Mucosa of rectum (tissue), 2 donors: ENCODE measurements around the gene L1CAM.

Source experiments
- H3K27ac ChIP-seq, 2 donors: one replicate each; pipeline ENCODE4 v1.7.0; 2013; ENCODE audit warnings: inconsistent platforms in 2 of 2, low read depth in 2 of 2, low read length in 2 of 2
- H3K27me3 ChIP-seq, 2 donors: one replicate each; pipeline ENCODE4 v1.7.0; 2013; ENCODE audit warnings: low read length in 2 of 2; ENCODE audit not compliant: control insufficient read depth in 2 of 2, insufficient read depth in 2 of 2
- H3K36me3 ChIP-seq, 2 donors: one replicate each; pipeline ENCODE4 v1.7.0; 2013; ENCODE audit warnings: low read length in 2 of 2; ENCODE audit not compliant: control insufficient read depth in 2 of 2, insufficient read depth in 2 of 2
- H3K4me1 ChIP-seq, 2 donors: one replicate each; pipeline ENCODE4 v1.7.0; 2013; ENCODE audit warnings: low read length in 2 of 2, mild to moderate bottlenecking in 1 of 2; ENCODE audit not compliant: control insufficient read depth in 2 of 2, insufficient read depth in 2 of 2
- H3K4me3 ChIP-seq, 2 donors: one replicate each; pipeline ENCODE4 v1.7.0; 2013; ENCODE audit warnings: low read length in 2 of 2
- H3K9ac ChIP-seq, 2 donors: one replicate each; pipeline ENCODE4 v1.7.0; 2013; ENCODE audit warnings: low read length in 2 of 2, low read depth in 1 of 2, mild to moderate bottlenecking in 1 of 2
- H3K9me3 ChIP-seq, 2 donors: one replicate each; pipeline ENCODE4 v1.7.0; 2013; ENCODE audit warnings: low read length in 2 of 2; ENCODE audit not compliant: control insufficient read depth in 2 of 2
- donor health status: healthy.
- donor health status: Normal muscosa, but diverticular disease.

The L1CAM gene

DNA sequence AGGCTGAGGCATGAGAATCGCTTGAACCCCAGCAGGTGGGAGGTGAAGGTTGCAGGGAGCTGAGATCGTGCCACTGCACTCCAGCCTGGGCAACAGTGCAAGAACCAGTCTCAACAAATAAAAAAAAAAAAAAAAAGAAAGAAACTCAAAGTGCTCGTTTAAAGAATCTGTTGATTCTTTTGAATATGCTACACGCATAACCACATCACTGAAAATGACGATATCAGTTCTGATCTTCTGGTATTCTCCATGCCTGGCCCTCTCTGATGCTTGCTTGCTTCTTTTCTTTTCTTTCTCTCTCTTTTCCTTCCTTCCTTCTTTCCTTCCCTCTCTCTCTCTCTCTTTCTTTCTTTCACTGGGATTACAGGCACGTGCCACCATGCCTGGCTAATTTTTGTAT lies 25.8 kb upstream of the L1CAM start:
- no peak overlapping the region for H3K27ac ChIP-seq
- H3K9ac ChIP-seq, result no peak overlapping the region
- H3K4me3 ChIP-seq, result no peak overlapping the region
- peaks cover 0 to 3% of the 10 kb centered on the region in 2 donors for H3K27me3 ChIP-seq
- no peaks in the 10 kb centered on the region for H3K4me1 ChIP-seq
- H3K36me3 ChIP-seq, result peaks cover 0 to 3% of the 10 kb centered on the region in 2 donors
- no peaks in the 10 kb centered on the region for H3K9me3 ChIP-seq

DNA sequence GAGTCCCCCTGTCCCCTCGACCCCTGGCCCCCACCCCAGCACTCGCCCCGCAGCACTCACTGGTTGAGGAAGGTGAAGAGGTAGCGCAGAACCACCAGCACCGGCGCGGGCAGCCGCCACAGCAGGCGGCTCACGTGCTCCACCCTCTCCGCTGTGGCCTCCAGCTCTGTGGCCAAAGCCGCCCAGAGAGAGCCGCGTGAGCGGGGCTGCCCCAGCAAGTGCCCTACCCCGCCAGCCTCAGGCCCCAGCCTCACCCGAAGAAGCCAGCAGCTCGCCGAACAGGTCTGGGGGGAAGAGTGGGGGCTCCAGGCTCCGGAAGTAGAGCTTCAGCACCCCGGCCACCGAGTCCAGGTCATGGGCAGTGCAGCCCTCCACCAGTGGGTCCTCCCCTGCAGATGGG lies 24.5 kb upstream of the L1CAM start:
- no peaks in the 10 kb centered on the region for H3K9me3 ChIP-seq
- H3K27me3 ChIP-seq, result peaks cover 0 to 3% of the 10 kb centered on the region in 2 donors
- H3K27ac ChIP-seq, result no peak overlapping the region
- no peaks in the 10 kb centered on the region for H3K4me1 ChIP-seq
- H3K9ac ChIP-seq, result no peak overlapping the region
- no peak overlapping the region for H3K4me3 ChIP-seq
- peaks cover 0 to 3% of the 10 kb centered on the region in 2 donors for H3K36me3 ChIP-seq

DNA sequence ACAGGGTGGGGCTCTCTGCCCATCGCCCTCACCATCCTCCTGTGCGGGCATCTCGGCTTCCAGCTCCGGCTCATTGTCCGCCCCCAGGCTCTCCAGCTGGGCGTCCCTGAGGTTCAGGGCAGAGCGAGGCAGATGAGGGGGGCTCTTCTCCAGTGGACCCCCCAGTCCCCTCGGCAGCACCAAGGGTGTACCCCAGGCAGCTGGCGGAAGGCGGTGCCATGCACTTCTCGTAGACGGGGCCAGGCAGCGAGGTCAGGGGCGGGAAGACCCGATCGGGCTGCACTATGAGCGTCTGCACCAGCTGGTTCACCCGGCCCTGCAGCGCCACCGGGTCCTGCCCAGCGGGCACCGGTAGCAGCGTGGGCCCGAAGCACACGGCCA lies 24.0 kb upstream of the L1CAM start:
- H3K27me3 ChIP-seq, result peaks cover 0 to 3% of the 10 kb centered on the region in 2 donors
- H3K36me3 ChIP-seq, result peaks cover 0 to 3% of the 10 kb centered on the region in 2 donors
- no peaks in the 10 kb centered on the region for H3K4me1 ChIP-seq
- no peak overlapping the region for H3K4me3 ChIP-seq
- no peak overlapping the region for H3K9ac ChIP-seq
- H3K9me3 ChIP-seq, result no peaks in the 10 kb centered on the region
- no peak overlapping the region for H3K27ac ChIP-seq

DNA sequence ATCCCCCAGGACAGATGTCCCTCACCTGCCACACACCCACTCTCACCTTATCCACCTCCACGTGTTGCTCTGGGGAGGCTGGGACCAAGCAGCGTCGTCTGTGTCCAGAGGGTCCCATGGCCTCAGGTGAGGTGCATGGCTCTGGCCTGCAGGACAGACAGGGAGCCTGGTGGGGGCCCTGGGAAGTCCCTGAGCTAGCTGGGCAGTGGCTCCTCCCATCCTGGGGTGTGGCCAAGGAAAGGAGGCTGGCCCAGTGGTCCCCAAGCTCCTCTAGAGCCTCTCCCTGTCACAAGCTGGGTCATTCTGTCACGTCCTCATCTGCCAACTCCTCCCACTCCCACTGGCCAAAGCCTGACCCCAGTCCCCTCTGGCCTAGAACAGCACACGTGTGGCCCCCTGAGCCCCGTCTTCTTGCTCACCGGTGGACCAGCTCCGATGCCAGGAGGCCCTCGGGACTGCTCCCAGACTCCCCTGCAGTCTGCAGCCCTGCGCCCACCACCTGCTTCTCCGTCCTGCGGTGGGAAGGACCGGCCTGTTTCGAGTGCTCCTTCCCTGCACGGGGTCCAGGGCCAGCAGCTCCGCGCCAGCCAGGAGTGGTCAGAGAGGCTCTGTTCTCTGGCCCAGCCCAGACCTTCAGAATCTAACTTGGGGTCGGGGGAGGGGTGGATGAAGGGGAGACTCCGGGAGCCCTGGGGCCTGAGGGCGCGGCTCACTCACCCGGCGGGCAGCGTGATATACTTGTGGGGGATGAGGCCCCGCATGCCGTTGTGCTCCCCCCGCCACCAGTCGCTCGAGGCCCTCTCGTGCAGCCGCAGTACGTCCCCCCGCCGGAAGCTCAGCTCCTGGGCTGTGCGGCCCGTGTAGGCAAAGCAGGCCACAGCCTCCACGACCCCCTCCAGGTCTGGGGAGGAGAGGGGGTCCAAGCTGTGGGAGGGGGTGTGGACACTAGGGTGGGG lies 23.3 kb upstream of the L1CAM start:
- H3K9me3 ChIP-seq, result no peaks in the 10 kb centered on the region
- no peak overlapping the region for H3K9ac ChIP-seq
- peaks cover 0 to 3% of the 10 kb centered on the region in 2 donors for H3K27me3 ChIP-seq
- H3K4me3 ChIP-seq, result no peak overlapping the region
- H3K36me3 ChIP-seq, result peaks cover 0 to 3% of the 10 kb centered on the region in 2 donors
- H3K4me1 ChIP-seq, result no peaks in the 10 kb centered on the region
- H3K27ac ChIP-seq, result no peak overlapping the region

DNA sequence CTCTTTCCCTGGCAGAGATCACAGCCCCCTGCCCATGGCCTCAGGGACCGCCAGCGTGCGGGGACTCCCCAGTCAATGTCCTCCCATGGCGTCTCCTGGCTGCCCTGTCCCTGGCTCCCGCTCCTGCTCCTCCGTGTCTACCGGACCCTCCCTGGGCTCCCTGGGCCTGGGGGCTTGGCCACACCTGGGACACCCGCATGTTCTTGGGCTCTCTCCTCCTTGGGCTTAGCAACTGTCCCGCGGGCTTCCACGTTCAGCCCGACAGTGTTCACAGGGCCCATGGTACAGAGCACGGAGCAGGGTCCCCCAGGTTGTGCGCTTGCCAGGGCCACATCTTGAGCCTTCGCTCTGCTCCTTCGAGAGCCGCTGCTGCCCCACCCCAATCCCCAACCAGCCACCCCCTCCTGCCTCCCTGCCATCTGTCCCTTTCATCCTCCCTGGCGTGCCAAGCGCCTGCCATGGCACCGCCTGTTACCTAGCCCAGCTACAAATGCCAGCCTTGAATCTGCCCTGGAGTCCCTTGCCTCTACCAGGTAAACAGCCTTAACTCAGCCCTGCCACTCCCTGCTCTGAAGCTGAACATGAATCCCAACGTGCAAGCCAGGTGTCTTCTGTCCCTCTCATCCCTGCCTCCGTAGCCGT lies 22.4 kb upstream of the L1CAM start:
- Histone ChIP-seq H3K36me3 (no peaks in the 10 kb centered on the region), H3K9me3 (no peaks in the 10 kb centered on the region)

DNA sequence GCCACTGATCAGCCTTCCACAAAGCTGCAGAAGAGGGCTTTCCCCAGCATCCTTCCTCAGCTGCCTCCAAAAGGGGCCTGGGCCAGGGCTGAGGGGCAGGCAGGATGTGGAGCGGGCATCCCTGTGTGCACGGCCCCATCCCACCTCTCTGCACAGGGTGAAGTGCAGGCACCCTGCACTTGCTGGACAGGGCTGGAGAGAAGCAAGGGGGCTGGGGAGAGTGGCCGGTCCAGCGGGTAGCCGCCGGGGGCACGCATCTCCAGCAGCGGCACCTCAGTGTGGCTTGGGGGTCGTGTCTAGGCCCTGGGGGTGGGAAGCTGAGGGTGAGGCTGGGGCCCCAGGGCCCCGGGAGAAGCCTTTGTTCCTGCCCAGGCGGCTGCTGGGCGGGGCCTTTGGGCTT lies 21.5 kb upstream of the L1CAM start:
- Histone ChIP-seq H3K36me3 (no peaks in the 10 kb centered on the region), H3K27me3 (peaks cover 3 to 4% of the 10 kb centered on the region in 2 donors), H3K9me3 (no peaks in the 10 kb centered on the region), H3K4me1 (peaks cover 0 to 2% of the 10 kb centered on the region in 2 donors), H3K9ac (no peak overlapping the region), H3K27ac (no peak overlapping the region), H3K4me3 (no peak overlapping the region)

More for the DNA sequence above, 22.4 kb upstream of the L1CAM start:
- Histone ChIP-seq H3K27me3 (peaks cover 2 to 3% of the 10 kb centered on the region in 2 donors), H3K4me1 (peaks cover 0 to 2% of the 10 kb centered on the region in 2 donors), H3K4me3 (no peak overlapping the region), H3K9ac (no peak overlapping the region), H3K27ac (no peak overlapping the region)

DNA sequence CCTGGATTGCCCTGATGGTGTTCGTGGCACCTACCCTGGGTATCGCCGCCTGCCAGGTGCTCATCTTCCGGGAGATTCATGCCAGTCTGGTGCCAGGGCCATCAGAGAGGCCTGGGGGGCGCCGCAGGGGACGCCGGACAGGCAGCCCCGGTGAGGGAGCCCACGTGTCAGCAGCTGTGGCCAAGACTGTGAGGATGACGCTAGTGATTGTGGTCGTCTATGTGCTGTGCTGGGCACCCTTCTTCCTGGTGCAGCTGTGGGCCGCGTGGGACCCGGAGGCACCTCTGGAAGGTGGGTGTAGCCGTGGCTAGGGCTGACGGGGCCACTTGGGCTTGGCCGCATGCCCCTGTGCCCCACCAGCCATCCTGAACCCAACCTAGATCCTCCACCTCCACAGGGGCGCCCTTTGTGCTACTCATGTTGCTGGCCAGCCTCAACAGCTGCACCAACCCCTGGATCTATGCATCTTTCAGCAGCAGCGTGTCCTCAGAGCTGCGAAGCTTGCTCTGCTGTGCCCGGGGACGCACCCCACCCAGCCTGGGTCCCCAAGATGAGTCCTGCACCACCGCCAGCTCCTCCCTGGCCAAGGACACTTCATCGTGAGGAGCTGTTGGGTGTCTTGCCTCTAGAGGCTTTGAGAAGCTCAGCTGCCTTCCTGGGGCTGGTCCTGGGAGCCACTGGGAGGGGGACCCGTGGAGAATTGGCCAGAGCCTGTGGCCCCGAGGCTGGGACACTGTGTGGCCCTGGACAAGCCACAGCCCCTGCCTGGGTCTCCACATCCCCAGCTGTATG lies 20.3 kb upstream of the L1CAM start:
- Histone ChIP-seq H3K36me3 (no peaks in the 10 kb centered on the region), H3K4me3 (no peak overlapping the region), H3K9ac (no peak overlapping the region), H3K27ac (no peak overlapping the region), H3K4me1 (peaks cover 2 to 3% of the 10 kb centered on the region in 2 donors), H3K9me3 (no peaks in the 10 kb centered on the region), H3K27me3 (peaks cover 3 to 6% of the 10 kb centered on the region in 2 donors)

DNA sequence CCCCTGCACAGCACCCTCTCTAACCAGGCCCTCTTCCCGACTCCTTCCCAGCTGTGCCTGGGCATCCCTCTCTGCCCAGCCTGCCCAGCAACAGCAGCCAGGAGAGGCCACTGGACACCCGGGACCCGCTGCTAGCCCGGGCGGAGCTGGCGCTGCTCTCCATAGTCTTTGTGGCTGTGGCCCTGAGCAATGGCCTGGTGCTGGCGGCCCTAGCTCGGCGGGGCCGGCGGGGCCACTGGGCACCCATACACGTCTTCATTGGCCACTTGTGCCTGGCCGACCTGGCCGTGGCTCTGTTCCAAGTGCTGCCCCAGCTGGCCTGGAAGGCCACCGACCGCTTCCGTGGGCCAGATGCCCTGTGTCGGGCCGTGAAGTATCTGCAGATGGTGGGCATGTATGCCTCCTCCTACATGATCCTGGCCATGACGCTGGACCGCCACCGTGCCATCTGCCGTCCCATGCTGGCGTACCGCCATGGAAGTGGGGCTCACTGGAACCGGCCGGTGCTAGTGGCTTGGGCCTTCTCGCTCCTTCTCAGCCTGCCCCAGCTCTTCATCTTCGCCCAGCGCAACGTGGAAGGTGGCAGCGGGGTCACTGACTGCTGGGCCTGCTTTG lies 19.6 kb upstream of the L1CAM start:
- Histone ChIP-seq H3K27ac (no peak overlapping the region), H3K36me3 (no peaks in the 10 kb centered on the region), H3K4me1 (peaks cover 2 to 3% of the 10 kb centered on the region in 2 donors)

DNA sequence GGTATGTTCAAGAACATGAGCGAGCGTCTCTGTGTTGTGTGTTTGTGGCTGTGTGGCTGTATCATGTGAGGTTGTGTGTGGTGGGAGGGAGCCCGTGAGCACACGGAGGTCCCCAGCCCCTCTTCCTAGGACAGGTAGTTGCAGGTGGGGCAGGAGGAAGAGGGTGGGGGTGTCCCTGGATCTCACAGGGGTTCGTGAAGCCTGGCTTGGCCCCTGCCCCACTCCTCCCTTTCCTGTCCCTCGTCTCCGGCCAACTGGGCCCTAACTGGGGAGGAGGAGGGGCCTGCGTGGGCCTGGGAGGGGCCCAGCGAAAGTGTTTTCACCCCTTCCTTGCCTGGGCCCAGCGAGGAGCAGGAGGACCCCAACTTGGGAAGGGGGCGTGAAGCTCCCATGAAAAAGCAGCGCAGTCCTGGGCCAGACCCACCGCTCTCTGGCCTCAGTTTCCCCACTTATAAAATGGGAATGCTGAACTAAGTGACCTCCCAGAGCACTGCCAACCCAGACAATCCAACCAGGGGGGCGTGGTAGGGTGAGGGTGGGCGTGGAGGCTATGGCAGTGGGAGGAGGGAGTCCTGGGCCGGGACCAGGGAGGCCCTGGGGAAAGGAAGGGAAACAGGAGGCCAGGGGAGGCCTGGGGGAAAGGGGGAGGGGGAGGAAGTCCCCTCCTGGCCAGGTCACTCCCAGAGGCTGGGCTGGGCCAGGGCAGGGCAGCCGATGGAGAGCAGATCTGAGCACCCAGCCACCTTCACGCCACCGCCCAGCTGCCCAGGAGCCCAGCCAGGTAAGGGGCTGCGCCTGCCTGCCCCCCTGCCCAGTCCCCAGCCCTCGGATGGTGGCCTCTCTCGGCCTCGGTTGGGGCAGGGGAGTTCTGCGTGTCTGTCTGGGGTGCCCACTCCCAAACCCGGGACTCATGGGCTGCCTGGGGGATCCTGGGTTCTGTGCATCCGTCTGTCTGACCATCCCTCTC lies 18.3 kb upstream of the L1CAM start, which contains the start of gene AVPR2:
Gene AVPR2 (plus strand): TSS at position 683 of the 967 bp plus-strand sequence. CDS start 473 bp downstream, outside the sequence.
- Histone ChIP-seq H3K27me3 (peaks cover 3 to 8% of the 10 kb centered on the region in 2 donors), H3K9me3 (no peaks in the 10 kb centered on the region), H3K36me3 (no peaks in the 10 kb centered on the region), H3K9ac (no peak within 1 kb of the TSS), H3K4me1 (peaks cover 2 to 3% of the 10 kb centered on the region in 2 donors), H3K4me3 (no peak within 1 kb of the TSS), H3K27ac (no peak within 1 kb of the TSS)

More for the DNA sequence above, 19.6 kb upstream of the L1CAM start:
- H3K4me3 ChIP-seq, result no peak overlapping the region
- peaks cover 3 to 8% of the 10 kb centered on the region in 2 donors for H3K27me3 ChIP-seq
- H3K9ac ChIP-seq, result no peak overlapping the region
- no peaks in the 10 kb centered on the region for H3K9me3 ChIP-seq
